Endometrial microvascular endothelial cells (primary cell): ENCODE results near the gene GATA2. TPM values are rescaled to one million over a fixed set of nuclear protein-coding genes. Genes with fewer than 3 reads are reported as not detected.

Experiments used
- total RNA-seq: library from RNA; depleted of rRNA; stranded (reverse); fragments of >200 nt; gene quantifications from one replicate; pipeline ENCODE4 v1.2.3, GENCODE V29; 2015; ENCODE audit errors: inconsistent ontology term

Gene GATA2
- total RNA-seq, 1 donor from 2014 or later = 66.8 TPM

Other genes with a start within 250 kb of the GATA2 start
- not detected for gene DNAJB8, start 26.3 kb downstream of the GATA2 start, total RNA-seq
- gene RPN1, start 157.6 kb upstream of the GATA2 start, total RNA-seq = 410 TPM
- 77.8 TPM for gene RAB7A, start 233.0 kb upstream of the GATA2 start, total RNA-seq